Measurements from ENCODE around the gene CCT8. TPM values are rescaled to one million over a fixed set of nuclear protein-coding genes. Genes with fewer than 3 reads are reported as not detected.
A peak's percentile ranks its signal among the peaks of the same experiment; 100 is the strongest.

Gene CCT8
- 224 and 234 TPM in 2 replicates for total RNA-seq (2014; rRNA removed; shearing (Covaris generic))
- 194 and 232 TPM in 2 replicates for polyA plus RNA-seq (2015; cell fraction: cytosol; rRNA removed)
- 202 and 250 TPM in 2 replicates for polyA plus RNA-seq (2015; cell fraction: nucleus; rRNA removed)

- in situ Hi-C loops (cut with HindIII; ENCODE audit: low pct_unique_long_range_greater_than_20kb, low sequenced_read_pairs), result no loop called here
- DNase-seq (ENCODE audit: low read depth, low spot score), result peak; percentile 99
Observed at GRCh38 chr21:29073222-29074006, at the start of gene CCT8. Gene CCT8, minus strand, starts transcription at chr21:29073648. Its CDS starts 58 bp downstream, at chr21:29073590.

- in situ Hi-C loops (cut with HindIII; ENCODE audit: low pct_unique_long_range_greater_than_20kb, low sequenced_read_pairs), result no loop called here
- DNase-seq (ENCODE audit: low read depth, low spot score), result no peak
Observed at GRCh38 chr21:29121759-29122158, 48.3 kb upstream of the CCT8 start.

- DNase-seq (ENCODE audit: low read depth, low spot score), result no peak
- in situ Hi-C loops (cut with HindIII; ENCODE audit: low pct_unique_long_range_greater_than_20kb, low sequenced_read_pairs), result no loop called here
Observed at GRCh38 chr21:29117372-29117955, 44.0 kb upstream of the CCT8 start.

- in situ Hi-C loops (cut with HindIII; ENCODE audit: low pct_unique_long_range_greater_than_20kb, low sequenced_read_pairs), result no loop called here
- DNase-seq (ENCODE audit: low read depth, low spot score), result no peak
Observed at GRCh38 chr21:29115899-29116298, 42.5 kb upstream of the CCT8 start.

- DNase-seq (ENCODE audit: low read depth, low spot score), result no peak
- in situ Hi-C loops (cut with HindIII; ENCODE audit: low pct_unique_long_range_greater_than_20kb, low sequenced_read_pairs), result no loop called here
Observed at GRCh38 chr21:29114765-29115500, 41.5 kb upstream of the CCT8 start.

GRCh38 chr21:29105218-29105617 is 31.8 kb upstream of the CCT8 start:
- no peak for DNase-seq (ENCODE audit: low read depth, low spot score)
- in situ Hi-C loops (cut with HindIII; ENCODE audit: low pct_unique_long_range_greater_than_20kb, low sequenced_read_pairs), result no loop called here

GRCh38 chr21:29104239-29104708 is 30.8 kb upstream of the CCT8 start:
- in situ Hi-C loops (cut with HindIII; ENCODE audit: low pct_unique_long_range_greater_than_20kb, low sequenced_read_pairs), result no loop called here
- no peak for DNase-seq (ENCODE audit: low read depth, low spot score)

- in situ Hi-C loops (cut with HindIII; ENCODE audit: low pct_unique_long_range_greater_than_20kb, low sequenced_read_pairs), result no loop called here
- no peak for DNase-seq (ENCODE audit: low read depth, low spot score)
Observed at GRCh38 chr21:29102791-29103257, 29.4 kb upstream of the CCT8 start.

- in situ Hi-C loops (cut with HindIII; ENCODE audit: low pct_unique_long_range_greater_than_20kb, low sequenced_read_pairs), result no loop called here
- no peak for DNase-seq (ENCODE audit: low read depth, low spot score)
Observed at GRCh38 chr21:29098156-29098555, 24.7 kb upstream of the CCT8 start.

- in situ Hi-C loops (cut with HindIII; ENCODE audit: low pct_unique_long_range_greater_than_20kb, low sequenced_read_pairs), result no loop called here
- no peak for DNase-seq (ENCODE audit: low read depth, low spot score)
Observed at GRCh38 chr21:29096218-29097015, 23.0 kb upstream of the CCT8 start.

- no peak for DNase-seq (ENCODE audit: low read depth, low spot score)
- in situ Hi-C loops (cut with HindIII; ENCODE audit: low pct_unique_long_range_greater_than_20kb, low sequenced_read_pairs), result no loop called here
Observed at GRCh38 chr21:29092102-29092959, 18.9 kb upstream of the CCT8 start.

GRCh38 chr21:29091033-29091432 is 17.6 kb upstream of the CCT8 start:
- no peak for DNase-seq (ENCODE audit: low read depth, low spot score)
- in situ Hi-C loops (cut with HindIII; ENCODE audit: low pct_unique_long_range_greater_than_20kb, low sequenced_read_pairs), result no loop called here

- no peak for DNase-seq (ENCODE audit: low read depth, low spot score)
- in situ Hi-C loops (cut with HindIII; ENCODE audit: low pct_unique_long_range_greater_than_20kb, low sequenced_read_pairs), result no loop called here
Observed at GRCh38 chr21:29085106-29085752, 11.8 kb upstream of the CCT8 start.

- no peak for DNase-seq (ENCODE audit: low read depth, low spot score)
- in situ Hi-C loops (cut with HindIII; ENCODE audit: low pct_unique_long_range_greater_than_20kb, low sequenced_read_pairs), result no loop called here
Observed at GRCh38 chr21:29084372-29084771, 10.9 kb upstream of the CCT8 start.

GRCh38 chr21:29083306-29083705 is 9.9 kb upstream of the CCT8 start:
- no peak for DNase-seq (ENCODE audit: low read depth, low spot score)
- in situ Hi-C loops (cut with HindIII; ENCODE audit: low pct_unique_long_range_greater_than_20kb, low sequenced_read_pairs), result no loop called here
